Trophoblast cell (in vitro differentiated cells and primary cell): ENCODE results near the gene SIAE.

ENCODE experiments used
- DNase-seq, 2 donors: peaks; one replicate each; pipeline ENCODE4 v3.0.0-alpha.2; 2016
- H2AFZ ChIP-seq: 2 replicates; pipeline ENCODE4 v1.6.1; 2013; ENCODE audit warnings: low read length, moderate library complexity, mild to moderate bottlenecking; ENCODE audit not compliant: insufficient read depth, poor library complexity
- H2AK5ac ChIP-seq: 2 replicates; pipeline ENCODE4 v1.6.1; 2013; ENCODE audit warnings: mild to moderate bottlenecking, low read length
- H2BK120ac ChIP-seq: 2 replicates; pipeline ENCODE4 v1.6.1; 2013; ENCODE audit warnings: low read length, mild to moderate bottlenecking, moderate library complexity; ENCODE audit not compliant: insufficient read depth, poor library complexity
- H2BK12ac ChIP-seq: 2 replicates; pipeline ENCODE4 v1.6.1; 2013; ENCODE audit warnings: mild to moderate bottlenecking, low read length, moderate library complexity
- H2BK5ac ChIP-seq: 2 replicates; pipeline ENCODE4 v1.6.1; 2013; ENCODE audit warnings: low read length, low read depth, moderate library complexity, mild to moderate bottlenecking; ENCODE audit not compliant: poor library complexity
- H3K14ac ChIP-seq: 2 replicates; pipeline ENCODE4 v1.6.1; 2013; ENCODE audit warnings: mild to moderate bottlenecking, low read length
- H3K18ac ChIP-seq: 2 replicates; pipeline ENCODE4 v1.6.1; 2013; ENCODE audit warnings: mild to moderate bottlenecking, low read length
- H3K23ac ChIP-seq: 2 replicates; pipeline ENCODE4 v1.6.1; 2013; ENCODE audit warnings: low read length
- H3K27ac ChIP-seq: 2 replicates; pipeline ENCODE4 v1.5.1; 2013; ENCODE audit warnings: low read depth, mild to moderate bottlenecking, inconsistent platforms, low read length, moderate library complexity
- H3K27me3 ChIP-seq: 2 replicates; pipeline ENCODE4 v1.6.1; 2013; ENCODE audit warnings: inconsistent platforms, mild to moderate bottlenecking, low read length, moderate library complexity; ENCODE audit not compliant: insufficient read depth
- H3K36me3 ChIP-seq, 2 experiments: 1 replicate in 1 of 2; 2 replicates in 1 of 2; pipeline ENCODE4 v1.6.1; 2013; ENCODE audit warnings: low read length in 2 of 2, mild to moderate bottlenecking in 2 of 2, moderate library complexity in 1 of 2; ENCODE audit not compliant: insufficient read depth in 2 of 2, control insufficient read depth in 1 of 2
- H3K4ac ChIP-seq: 2 replicates; pipeline ENCODE4 v1.6.1; 2013; ENCODE audit warnings: low read depth, mild to moderate bottlenecking, low read length, moderate library complexity
- H3K4me1 ChIP-seq, 2 experiments: 1 replicate in 1 of 2; 2 replicates in 1 of 2; pipeline ENCODE4 v1.6.1; 2013; ENCODE audit warnings: low read length in 2 of 2, mild to moderate bottlenecking in 2 of 2, moderate library complexity in 1 of 2; ENCODE audit not compliant: insufficient read depth in 2 of 2, control insufficient read depth in 1 of 2
- H3K4me2 ChIP-seq: 2 replicates; pipeline ENCODE4 v1.6.1; 2013; ENCODE audit warnings: inconsistent platforms, mild to moderate bottlenecking, low read length, moderate library complexity
- H3K4me3 ChIP-seq: 2 replicates; pipeline ENCODE4 v1.5.1; 2013; ENCODE audit warnings: mild to moderate bottlenecking, low read depth, low read length, inconsistent platforms
- H3K79me1 ChIP-seq: one replicate; pipeline ENCODE4 v1.6.1; 2013; ENCODE audit warnings: low read length
- H3K79me2 ChIP-seq: 2 replicates; pipeline ENCODE4 v1.6.1; 2013; ENCODE audit warnings: low read length, mild to moderate bottlenecking; ENCODE audit not compliant: control insufficient read depth, insufficient read depth, poor library complexity
- H3K9ac ChIP-seq: 2 replicates; pipeline ENCODE4 v1.6.1; 2013; ENCODE audit warnings: mild to moderate bottlenecking, low read length
- H3K9me3 ChIP-seq: 2 replicates; pipeline ENCODE4 v1.6.1; 2013; ENCODE audit warnings: low read depth, mild to moderate bottlenecking, control low read depth, inconsistent platforms, low read length; ENCODE audit not compliant: insufficient read depth
- H4K12ac ChIP-seq: 2 replicates; pipeline ENCODE4 v1.6.1; 2013; ENCODE audit warnings: low read depth, mild to moderate bottlenecking, low read length, moderate library complexity
- H4K8ac ChIP-seq: 2 replicates; pipeline ENCODE4 v1.6.1; 2013; ENCODE audit warnings: low read depth, mild to moderate bottlenecking, low read length, moderate library complexity
- H4K91ac ChIP-seq: one replicate; pipeline ENCODE4 v1.6.1; 2013; ENCODE audit warnings: low read depth, mild to moderate bottlenecking, low read length, moderate library complexity
- WGBS: extraction: QIAGEN DNeasy Blood & Tissue Kit; methylation state at CpG from one replicate; pipeline ENCODE4 v1.1.7; 2013; ENCODE audit warnings: missing lambda C conversion rate; ENCODE audit not compliant: insufficient read length, insufficient coverage; ENCODE audit errors: extremely low coverage; 5-methylcytosine and 5-hydroxymethylcytosine counted together

Gene SIAE

DNA sequence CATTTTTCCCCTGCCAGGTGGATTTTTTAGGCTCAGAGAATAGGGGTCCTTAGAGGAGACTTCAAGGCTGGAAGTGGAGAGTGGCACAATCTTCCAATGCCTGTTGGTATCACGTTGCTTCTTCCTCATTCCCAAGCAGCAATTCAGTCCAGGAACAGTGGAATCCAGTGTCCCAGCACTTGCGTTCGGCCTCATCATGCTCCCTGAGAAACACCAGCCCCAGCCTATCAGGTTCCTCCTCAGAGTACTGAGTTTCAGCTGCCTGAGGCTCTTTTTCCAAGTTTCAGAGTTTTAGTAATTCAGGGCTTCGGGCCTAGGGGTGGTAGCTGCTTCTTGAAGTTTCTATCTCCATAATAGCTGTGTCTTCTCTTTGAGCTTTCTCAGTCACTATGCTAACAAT, 34.3 kb upstream of the SIAE start:
- no peak overlapping the region for H2AK5ac ChIP-seq
- H3K18ac ChIP-seq, result no peak overlapping the region
- H3K36me3 ChIP-seq, result no peaks in the 10 kb centered on the region
- no peak overlapping the region for H2BK12ac ChIP-seq
- H4K8ac ChIP-seq, result no peak overlapping the region
- no peaks in the 10 kb centered on the region for H3K79me2 ChIP-seq
- WGBS, result no CpG with 5 or more reads among the region's 4 CpGs
- H2BK120ac ChIP-seq, result no peak overlapping the region
- no peaks in the 10 kb centered on the region for H3K4me1 ChIP-seq
- H3K14ac ChIP-seq, result no peak overlapping the region
- no peak overlapping the region for H3K27ac ChIP-seq
- H3K9ac ChIP-seq, result no peak overlapping the region
- no peak overlapping the region for H3K4ac ChIP-seq
- no peak overlapping the region for H4K91ac ChIP-seq
- no peaks in the 10 kb centered on the region for H3K79me1 ChIP-seq
- H2AFZ ChIP-seq, result no peak overlapping the region
- no peak overlapping the region for H3K23ac ChIP-seq
- no peak for DNase-seq
- no peak overlapping the region for H2BK5ac ChIP-seq
- no peaks in the 10 kb centered on the region for H3K27me3 ChIP-seq
- no peak overlapping the region for H3K4me3 ChIP-seq
- H3K4me2 ChIP-seq, result no peak overlapping the region
- H3K9me3 ChIP-seq, result no peaks in the 10 kb centered on the region
- no peak overlapping the region for H4K12ac ChIP-seq

DNA sequence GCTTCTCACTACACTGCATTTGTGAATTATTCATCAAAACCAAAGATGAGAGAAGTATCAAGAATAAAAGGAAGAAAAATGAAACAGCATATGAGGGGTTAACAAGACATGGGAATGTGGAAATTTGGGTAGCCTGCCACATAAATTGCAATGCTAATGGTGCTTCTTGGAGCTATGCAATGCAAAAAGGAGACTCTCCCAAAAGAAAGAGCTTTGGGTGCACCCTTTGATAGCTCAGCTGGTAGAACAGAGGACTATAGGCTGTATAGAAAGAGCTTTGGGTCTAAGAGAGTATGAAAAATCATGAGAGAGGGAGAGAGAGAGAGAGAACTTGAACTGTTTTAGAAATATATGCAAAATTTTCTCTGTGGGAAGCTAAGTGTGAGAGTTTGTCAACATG, 26.5 kb upstream of the SIAE start:
- Histone ChIP-seq H2AK5ac (no peak overlapping the region), H3K18ac (no peak overlapping the region), H3K27me3 (no peaks in the 10 kb centered on the region), H3K9ac (no peak overlapping the region), H4K91ac (no peak overlapping the region), H2BK5ac (no peak overlapping the region), H3K79me1 (no peaks in the 10 kb centered on the region), H2BK120ac (no peak overlapping the region), H3K23ac (no peak overlapping the region), H3K36me3 (no peaks in the 10 kb centered on the region), H3K4ac (no peak overlapping the region), H3K27ac (no peak overlapping the region), H3K9me3 (peaks cover 2% of the 10 kb centered on the region), H4K12ac (no peak overlapping the region), H3K79me2 (no peaks in the 10 kb centered on the region), H3K4me2 (no peak overlapping the region), H3K14ac (no peak overlapping the region), H3K4me1 (no peaks in the 10 kb centered on the region), H3K4me3 (no peak overlapping the region), H2BK12ac (no peak overlapping the region), H2AFZ (no peak overlapping the region), H4K8ac (no peak overlapping the region)
- no peak for DNase-seq

DNA sequence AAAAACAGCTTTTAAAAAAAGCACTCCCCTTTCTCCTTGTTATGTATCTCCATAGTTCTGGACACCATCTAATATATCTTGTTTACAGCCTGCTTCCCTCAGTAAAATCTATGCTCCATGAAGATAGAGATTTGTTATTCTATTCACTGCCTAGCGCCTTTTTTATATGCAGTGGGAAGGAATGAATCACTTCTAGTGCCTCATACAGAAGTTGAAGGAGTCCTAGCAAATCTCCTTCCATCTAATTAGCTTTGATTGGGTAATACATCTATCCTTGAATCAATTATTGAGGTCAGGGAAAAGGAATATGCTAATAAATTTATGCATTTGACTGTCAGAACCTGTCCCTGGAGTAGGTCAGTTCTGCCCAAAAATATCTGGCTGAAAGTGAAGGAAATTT, 26.0 kb upstream of the SIAE start:
- Histone ChIP-seq H2AK5ac (no peak overlapping the region), H2BK12ac (no peak overlapping the region), H3K36me3 (no peaks in the 10 kb centered on the region), H4K91ac (no peak overlapping the region), H3K79me1 (no peaks in the 10 kb centered on the region), H3K23ac (no peak overlapping the region), H4K12ac (no peak overlapping the region), H3K4me3 (no peak overlapping the region), H3K9me3 (peaks cover 2% of the 10 kb centered on the region), H3K79me2 (no peaks in the 10 kb centered on the region), H3K4me2 (no peak overlapping the region), H3K4me1 (no peaks in the 10 kb centered on the region), H4K8ac (no peak overlapping the region), H3K27me3 (no peaks in the 10 kb centered on the region), H2BK5ac (no peak overlapping the region), H3K14ac (no peak overlapping the region), H2BK120ac (no peak overlapping the region), H2AFZ (no peak overlapping the region), H3K18ac (no peak overlapping the region), H3K27ac (no peak overlapping the region), H3K4ac (no peak overlapping the region), H3K9ac (no peak overlapping the region)
- no peak for DNase-seq
- WGBS, result no CpG with 5 or more reads among the region's 1 CpG

DNA sequence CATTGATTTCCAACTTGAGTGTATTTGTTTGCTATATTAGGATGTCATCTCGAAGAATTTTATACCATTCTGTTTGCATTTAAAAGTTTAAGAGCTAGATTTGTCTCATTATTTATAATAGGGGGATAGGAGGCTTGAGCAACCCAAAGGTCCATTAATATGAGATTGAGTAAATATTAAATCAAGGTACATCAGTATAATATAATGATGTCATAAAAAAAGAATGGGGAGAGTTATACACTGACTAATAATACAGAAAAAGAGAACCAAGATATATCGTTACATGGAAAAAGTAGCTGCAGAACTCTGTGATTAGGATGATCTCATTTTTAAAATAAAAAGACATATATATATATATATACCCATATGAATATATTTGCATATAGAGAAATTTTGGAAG, 19.6 kb upstream of the SIAE start:
- no peak overlapping the region for H3K9ac ChIP-seq
- H3K18ac ChIP-seq, result no peak overlapping the region
- no peak overlapping the region for H2BK5ac ChIP-seq
- no peaks in the 10 kb centered on the region for H3K36me3 ChIP-seq
- H4K12ac ChIP-seq, result no peak overlapping the region
- H3K4me2 ChIP-seq, result no peak overlapping the region
- H4K91ac ChIP-seq, result no peak overlapping the region
- no peak overlapping the region for H3K4me3 ChIP-seq
- no peak overlapping the region for H2BK120ac ChIP-seq
- WGBS, result no CpG with 5 or more reads among the region's 2 CpGs
- H2BK12ac ChIP-seq, result no peak overlapping the region
- H3K4ac ChIP-seq, result no peak overlapping the region
- no peaks in the 10 kb centered on the region for H3K27me3 ChIP-seq
- H3K79me1 ChIP-seq, result no peaks in the 10 kb centered on the region
- H2AK5ac ChIP-seq, result no peak overlapping the region
- no peak overlapping the region for H4K8ac ChIP-seq
- DNase-seq, result no peak
- no peak overlapping the region for H3K23ac ChIP-seq
- no peak overlapping the region for H3K27ac ChIP-seq
- no peaks in the 10 kb centered on the region for H3K79me2 ChIP-seq
- H3K14ac ChIP-seq, result no peak overlapping the region
- no peak overlapping the region for H2AFZ ChIP-seq
- H3K9me3 ChIP-seq, result peaks cover 2% of the 10 kb centered on the region
- H3K4me1 ChIP-seq, result no peaks in the 10 kb centered on the region

DNA sequence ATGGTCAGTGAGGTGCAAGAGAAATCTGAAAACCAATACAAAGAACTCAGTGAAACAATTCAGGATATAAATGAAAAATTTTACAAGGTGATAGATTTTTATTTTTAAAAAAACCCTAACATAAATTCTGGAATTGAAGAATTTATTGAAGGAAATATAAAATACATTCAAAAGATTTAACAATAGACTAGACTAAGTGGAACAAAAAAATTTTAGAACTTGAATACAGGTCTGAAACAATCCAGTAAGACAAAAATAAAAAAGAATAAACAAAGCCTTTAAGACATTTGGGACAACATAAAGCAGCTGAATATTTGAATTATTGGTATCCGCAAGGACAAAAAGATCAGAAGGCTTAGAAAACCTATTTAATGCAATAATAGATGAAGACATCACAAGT, 8.9 kb upstream of the SIAE start:
- no peak overlapping the region for H3K14ac ChIP-seq
- H3K18ac ChIP-seq, result no peak overlapping the region
- H4K12ac ChIP-seq, result no peak overlapping the region
- H3K4me1 ChIP-seq, result no peaks in the 10 kb centered on the region
- no peak overlapping the region for H2BK120ac ChIP-seq
- H4K91ac ChIP-seq, result no peak overlapping the region
- no CpG with 5 or more reads among the region's 1 CpG for WGBS
- no peak overlapping the region for H3K9ac ChIP-seq
- no peak overlapping the region for H4K8ac ChIP-seq
- H2BK5ac ChIP-seq, result no peak overlapping the region
- no peak overlapping the region for H3K4me3 ChIP-seq
- no peaks in the 10 kb centered on the region for H3K79me1 ChIP-seq
- H2BK12ac ChIP-seq, result no peak overlapping the region
- H3K27me3 ChIP-seq, result no peaks in the 10 kb centered on the region
- H3K9me3 ChIP-seq, result peaks cover 7% of the 10 kb centered on the region
- H3K36me3 ChIP-seq, result no peaks in the 10 kb centered on the region
- no peak overlapping the region for H3K4me2 ChIP-seq
- H2AK5ac ChIP-seq, result no peak overlapping the region
- no peaks in the 10 kb centered on the region for H3K79me2 ChIP-seq
- no peak overlapping the region for H3K23ac ChIP-seq
- H3K27ac ChIP-seq, result no peak overlapping the region
- DNase-seq, result no peak
- H3K4ac ChIP-seq, result no peak overlapping the region
- H2AFZ ChIP-seq, result no peak overlapping the region
